Measurements from ENCODE around the gene ABCG2.

GRCh38 chr4:88060431-88060830 lies 98.0 kb downstream of the ABCG2 start:
- no peak for TF ChIP-seq ESRRA (IDR thresholded peaks at IDR 0.05; ENCODE audit: borderline replicate concordance, low read length)
- TF ChIP-seq, protein P1, sequence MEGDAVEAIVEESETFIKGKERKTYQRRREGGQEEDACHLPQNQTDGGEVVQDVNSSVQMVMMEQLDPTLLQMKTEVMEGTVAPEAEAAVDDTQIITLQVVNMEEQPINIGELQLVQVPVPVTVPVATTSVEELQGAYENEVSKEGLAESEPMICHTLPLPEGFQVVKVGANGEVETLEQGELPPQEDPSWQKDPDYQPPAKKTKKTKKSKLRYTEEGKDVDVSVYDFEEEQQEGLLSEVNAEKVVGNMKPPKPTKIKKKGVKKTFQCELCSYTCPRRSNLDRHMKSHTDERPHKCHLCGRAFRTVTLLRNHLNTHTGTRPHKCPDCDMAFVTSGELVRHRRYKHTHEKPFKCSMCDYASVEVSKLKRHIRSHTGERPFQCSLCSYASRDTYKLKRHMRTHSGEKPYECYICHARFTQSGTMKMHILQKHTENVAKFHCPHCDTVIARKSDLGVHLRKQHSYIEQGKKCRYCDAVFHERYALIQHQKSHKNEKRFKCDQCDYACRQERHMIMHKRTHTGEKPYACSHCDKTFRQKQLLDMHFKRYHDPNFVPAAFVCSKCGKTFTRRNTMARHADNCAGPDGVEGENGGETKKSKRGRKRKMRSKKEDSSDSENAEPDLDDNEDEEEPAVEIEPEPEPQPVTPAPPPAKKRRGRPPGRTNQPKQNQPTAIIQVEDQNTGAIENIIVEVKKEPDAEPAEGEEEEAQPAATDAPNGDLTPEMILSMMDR (IDR thresholded peaks at IDR 0.05): no peak
- TF ChIP-seq, protein P2, sequence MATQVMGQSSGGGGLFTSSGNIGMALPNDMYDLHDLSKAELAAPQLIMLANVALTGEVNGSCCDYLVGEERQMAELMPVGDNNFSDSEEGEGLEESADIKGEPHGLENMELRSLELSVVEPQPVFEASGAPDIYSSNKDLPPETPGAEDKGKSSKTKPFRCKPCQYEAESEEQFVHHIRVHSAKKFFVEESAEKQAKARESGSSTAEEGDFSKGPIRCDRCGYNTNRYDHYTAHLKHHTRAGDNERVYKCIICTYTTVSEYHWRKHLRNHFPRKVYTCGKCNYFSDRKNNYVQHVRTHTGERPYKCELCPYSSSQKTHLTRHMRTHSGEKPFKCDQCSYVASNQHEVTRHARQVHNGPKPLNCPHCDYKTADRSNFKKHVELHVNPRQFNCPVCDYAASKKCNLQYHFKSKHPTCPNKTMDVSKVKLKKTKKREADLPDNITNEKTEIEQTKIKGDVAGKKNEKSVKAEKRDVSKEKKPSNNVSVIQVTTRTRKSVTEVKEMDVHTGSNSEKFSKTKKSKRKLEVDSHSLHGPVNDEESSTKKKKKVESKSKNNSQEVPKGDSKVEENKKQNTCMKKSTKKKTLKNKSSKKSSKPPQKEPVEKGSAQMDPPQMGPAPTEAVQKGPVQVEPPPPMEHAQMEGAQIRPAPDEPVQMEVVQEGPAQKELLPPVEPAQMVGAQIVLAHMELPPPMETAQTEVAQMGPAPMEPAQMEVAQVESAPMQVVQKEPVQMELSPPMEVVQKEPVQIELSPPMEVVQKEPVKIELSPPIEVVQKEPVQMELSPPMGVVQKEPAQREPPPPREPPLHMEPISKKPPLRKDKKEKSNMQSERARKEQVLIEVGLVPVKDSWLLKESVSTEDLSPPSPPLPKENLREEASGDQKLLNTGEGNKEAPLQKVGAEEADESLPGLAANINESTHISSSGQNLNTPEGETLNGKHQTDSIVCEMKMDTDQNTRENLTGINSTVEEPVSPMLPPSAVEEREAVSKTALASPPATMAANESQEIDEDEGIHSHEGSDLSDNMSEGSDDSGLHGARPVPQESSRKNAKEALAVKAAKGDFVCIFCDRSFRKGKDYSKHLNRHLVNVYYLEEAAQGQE (IDR thresholded peaks at IDR 0.05): no peak

Measured in A549 (cell line).